Subcutaneous adipose tissue (tissue), 4 donors: Measurements from ENCODE around the gene TCF7L2. TPM values are rescaled to one million over a fixed set of nuclear protein-coding genes. Genes with fewer than 3 reads are reported as not detected.

Source experiments
- CTCF ChIP-seq: fragments of 450-650 bp; IDR thresholded peaks from one replicate; pipeline ENCODE4 v1.5.1; 2016; ENCODE audit warnings: low read depth, mild to moderate bottlenecking, control low read depth, antibody characterized with exemption, moderate library complexity
- total RNA-seq, 4 donors: library from RNA; depleted of rRNA; stranded (reverse); fragments of >200 nt; gene quantifications; one replicate each; pipeline ENCODE4 v1.1.0, GENCODE V29; 2016

Gene TCF7L2
- total RNA-seq, 4 donors from 2014 or later = 24.3 to 70.1 (median 43.5) TPM

DNA sequence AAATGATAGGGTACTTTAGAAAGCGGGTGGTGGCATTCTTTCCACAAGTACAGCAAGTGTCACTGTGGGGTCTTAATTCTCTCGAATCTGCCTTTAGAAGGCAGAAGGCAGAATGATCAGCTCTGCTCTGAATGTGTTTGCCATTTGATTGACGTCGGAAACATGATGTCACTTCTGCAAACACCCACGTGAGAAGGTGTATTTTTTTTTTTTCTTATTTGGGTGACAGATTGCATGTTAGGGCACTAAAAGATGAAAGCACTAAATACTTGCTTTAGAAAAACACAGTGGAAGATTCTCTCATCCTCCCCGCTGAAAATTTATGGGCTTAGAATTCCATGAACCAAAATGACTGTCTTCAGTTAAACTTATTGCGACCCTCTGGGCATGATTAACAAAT lies 150.2 kb downstream of the TCF7L2 start:
- no peak for TF ChIP-seq CTCF

GRCh38 chr10:113103131-113103840 lies 153.2 kb downstream of the TCF7L2 start:
- TF ChIP-seq CTCF = no peak

DNA sequence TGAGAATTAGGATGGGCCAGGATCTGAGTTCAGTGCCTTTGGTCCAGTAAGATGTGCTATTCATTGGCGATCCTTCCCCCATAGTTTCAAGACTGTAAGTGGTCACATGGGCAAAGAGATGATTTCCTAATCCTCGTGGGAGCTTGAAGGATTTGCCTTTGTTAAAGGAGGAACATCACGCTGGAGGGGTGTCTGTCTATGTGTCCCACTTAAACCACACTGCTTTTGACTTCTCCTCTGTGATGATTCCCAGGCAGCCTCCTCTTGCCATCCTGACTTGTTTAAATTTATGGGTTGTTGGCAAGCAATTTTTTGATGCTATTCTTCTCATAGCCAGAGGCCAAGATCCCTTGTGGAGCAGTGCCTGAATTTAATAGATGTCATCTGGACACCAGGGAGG lies 154.0 kb downstream of the TCF7L2 start:
- TF ChIP-seq CTCF = no peak

DNA sequence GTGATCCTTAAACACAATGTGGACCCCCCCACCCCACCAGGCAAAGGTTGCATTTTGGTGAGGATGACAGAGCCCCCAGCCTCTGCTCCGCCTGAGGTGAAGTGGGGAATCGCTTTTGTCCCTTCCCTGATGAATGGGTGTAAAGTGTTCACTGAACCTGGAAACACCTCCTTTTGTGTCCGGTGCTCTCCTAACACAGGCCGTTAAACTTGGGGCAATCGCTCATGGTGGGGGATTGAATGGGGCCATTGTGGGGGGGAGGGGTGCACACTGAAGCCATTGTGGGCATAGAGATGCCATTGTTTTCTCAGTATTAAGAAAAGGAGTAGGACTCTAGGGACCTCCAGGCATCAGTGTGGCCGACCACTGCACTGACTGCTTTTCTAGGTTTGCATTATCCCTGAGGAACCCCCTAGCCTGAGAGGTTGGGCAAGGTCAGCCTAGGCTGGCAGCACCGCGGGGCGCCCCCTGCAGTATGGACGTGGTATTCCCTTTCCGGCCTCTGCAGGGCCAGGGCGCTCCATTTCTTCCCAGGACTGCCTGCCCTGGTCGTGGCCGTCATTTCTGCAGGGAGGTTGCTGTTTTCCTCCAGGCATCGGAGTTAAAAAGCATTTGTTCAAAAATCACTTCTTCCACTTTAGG lies 158.3 kb downstream of the TCF7L2 start:
- TF ChIP-seq CTCF = no peak

DNA sequence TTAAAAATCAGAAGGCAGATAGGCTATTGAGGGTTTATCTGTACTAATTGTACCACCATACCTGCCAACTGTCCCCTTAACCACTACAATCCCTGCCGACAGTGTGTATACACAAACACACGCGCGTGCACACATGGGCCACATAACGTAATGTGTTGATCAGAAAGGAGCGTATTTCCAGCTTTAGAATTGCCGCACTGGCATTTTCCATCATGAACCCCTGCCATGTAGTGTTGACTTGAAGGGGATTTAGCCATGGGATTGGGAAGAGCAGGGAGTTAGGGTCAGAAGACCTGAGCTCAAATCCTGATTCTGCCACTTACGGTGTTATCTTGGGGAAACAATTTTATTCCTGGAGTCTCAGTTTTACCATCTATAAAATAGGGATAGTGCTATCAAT lies 158.9 kb downstream of the TCF7L2 start:
- TF ChIP-seq CTCF = no peak

- no peak for TF ChIP-seq CTCF
Measured at GRCh38 chr10:113111260-113111659, 161.2 kb downstream of the TCF7L2 start.

DNA sequence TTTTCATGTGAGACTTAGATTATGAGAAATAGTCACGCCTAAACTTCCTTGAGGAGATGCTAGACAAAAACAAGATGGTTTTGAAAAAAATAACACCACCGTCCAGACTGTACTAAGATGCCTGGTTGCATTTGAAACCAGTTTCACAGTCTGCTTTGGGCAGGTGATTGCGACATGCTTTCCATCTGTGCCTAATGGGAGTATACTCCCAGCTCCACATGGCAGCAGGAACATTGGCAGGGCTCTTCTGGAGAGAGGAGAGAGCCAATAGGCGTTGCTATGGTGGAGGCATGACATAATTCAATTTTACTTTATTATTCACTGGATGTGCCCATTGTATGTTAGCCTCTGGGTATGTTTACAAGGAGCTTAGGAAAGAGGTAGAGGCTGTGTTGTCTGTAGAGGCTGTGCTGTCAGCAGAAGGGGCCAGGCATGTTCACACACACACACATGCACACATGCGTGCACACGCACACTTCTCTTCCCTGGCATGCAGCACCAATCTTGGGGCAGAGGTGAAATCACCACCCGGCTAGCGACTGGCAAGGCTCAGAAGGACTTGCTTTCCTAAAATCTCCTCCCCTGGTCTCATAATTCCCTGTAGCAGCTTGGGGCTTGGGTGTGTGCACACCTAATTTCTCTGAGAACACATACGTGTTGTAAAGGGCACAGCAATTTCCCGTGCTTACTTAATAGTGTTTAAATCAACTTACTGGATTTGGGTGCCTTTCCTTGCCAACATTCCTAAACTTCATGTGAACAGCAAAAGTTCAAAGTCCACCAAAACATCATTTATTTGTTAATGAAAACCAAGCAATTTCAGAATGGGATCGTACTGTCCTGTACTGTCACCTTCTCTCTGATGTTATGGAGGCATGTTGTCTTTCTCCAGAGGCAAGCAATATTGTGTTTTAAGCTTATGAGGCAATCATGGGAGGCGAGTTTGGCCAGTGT lies 162.1 kb downstream of the TCF7L2 start:
- TF ChIP-seq CTCF = no peak
